Activated naive CD8-positive, alpha-beta T cell treated with anti-CD3 and anti-CD28 coated beads, Interleukin-2, amount 50 U/mL, for 24 hours (primary cell): Measurements from ENCODE around the gene ARID1B.
A peak's percentile ranks its signal among the peaks of the same experiment; 100 is the strongest.

Experiments used
- ATAC-seq: fragments of 150-1000 bp; cut with Tn5 transposase; one replicate; pipeline ENCODE4 v1.10.0; 2021
- DNase-seq: peaks from one replicate; pipeline ENCODE4 v3.0.0; 2021
- H3K27ac Mint-ChIP-seq: one replicate; pipeline ENCODE4 v1.8.0; 2021; ENCODE audit warnings: mild to moderate bottlenecking, mixed read lengths
- H3K27me3 Mint-ChIP-seq: one replicate; pipeline ENCODE4 v1.8.0; 2021; ENCODE audit warnings: mixed read lengths
- H3K36me3 Mint-ChIP-seq: one replicate; pipeline ENCODE4 v1.8.0; 2021; ENCODE audit warnings: low read depth, mixed read lengths
- H3K4me1 Mint-ChIP-seq: one replicate; pipeline ENCODE4 v1.8.0; 2021; ENCODE audit warnings: mixed read lengths
- H3K4me3 Mint-ChIP-seq: one replicate; pipeline ENCODE4 v1.8.0; 2021; ENCODE audit warnings: mild to moderate bottlenecking, moderate library complexity, mixed read lengths
- H3K9me3 Mint-ChIP-seq: one replicate; pipeline ENCODE4 v1.8.0; 2021; ENCODE audit warnings: mixed read lengths

Gene ARID1B

GRCh38 chr6:157229132-157229618 lies 452.0 kb downstream of the ARID1B start:
- H3K9me3 Mint-ChIP-seq: no peaks in the 10 kb centered on the region
- H3K4me3 Mint-ChIP-seq: no peak overlapping the region
- no peaks in the 10 kb centered on the region for H3K36me3 Mint-ChIP-seq
- DNase-seq (no peak), ATAC-seq (no peak)
- H3K27ac Mint-ChIP-seq: no peak overlapping the region
- peaks cover 11% of the 10 kb centered on the region for H3K4me1 Mint-ChIP-seq
- H3K27me3 Mint-ChIP-seq: peaks cover 23% of the 10 kb centered on the region

- no peak overlapping the region for H3K4me3 Mint-ChIP-seq
Measured at GRCh38 chr6:157229713-157230112, 452.5 kb downstream of the ARID1B start.

GRCh38 chr6:157230910-157231309 lies 453.7 kb downstream of the ARID1B start:
- Mint-ChIP-seq H3K9me3 (no peaks in the 10 kb centered on the region), H3K4me1 (peaks cover 21% of the 10 kb centered on the region), H3K4me3 (no peak overlapping the region), H3K36me3 (no peaks in the 10 kb centered on the region), H3K27ac (no peak overlapping the region), H3K27me3 (peaks cover 39% of the 10 kb centered on the region)
- DNase-seq (no peak), ATAC-seq (no peak)

More at GRCh38 chr6:157229713-157230112, 452.5 kb downstream of the ARID1B start:
- no peak overlapping the region for H3K27ac Mint-ChIP-seq
- peaks cover 28% of the 10 kb centered on the region for H3K27me3 Mint-ChIP-seq
- no peaks in the 10 kb centered on the region for H3K9me3 Mint-ChIP-seq
- H3K36me3 Mint-ChIP-seq: no peaks in the 10 kb centered on the region
- H3K4me1 Mint-ChIP-seq: peaks cover 13% of the 10 kb centered on the region
- DNase-seq (no peak), ATAC-seq (no peak)

GRCh38 chr6:157232161-157232895 lies 455.1 kb downstream of the ARID1B start:
- H3K27me3 Mint-ChIP-seq: peaks cover 45% of the 10 kb centered on the region
- no peaks in the 10 kb centered on the region for H3K9me3 Mint-ChIP-seq
- DNase-seq: no peak
- H3K27ac Mint-ChIP-seq: no peak overlapping the region
- no peak for ATAC-seq
- no peak overlapping the region for H3K4me3 Mint-ChIP-seq
- no peaks in the 10 kb centered on the region for H3K36me3 Mint-ChIP-seq
- peaks cover 22% of the 10 kb centered on the region for H3K4me1 Mint-ChIP-seq

- no peak for DNase-seq
- Mint-ChIP-seq H3K27ac (no peak overlapping the region), H3K36me3 (no peaks in the 10 kb centered on the region), H3K4me3 (no peak overlapping the region), H3K9me3 (peaks cover 2% of the 10 kb centered on the region), H3K27me3 (peaks cover 50% of the 10 kb centered on the region), H3K4me1 (peaks cover 15% of the 10 kb centered on the region)
- no peak for ATAC-seq
Measured at GRCh38 chr6:157233156-157233555, 456.0 kb downstream of the ARID1B start.

GRCh38 chr6:157233686-157234085 lies 456.5 kb downstream of the ARID1B start:
- no peak for ATAC-seq
- Mint-ChIP-seq H3K4me1 (peaks cover 15% of the 10 kb centered on the region), H3K36me3 (no peaks in the 10 kb centered on the region), H3K4me3 (no peak overlapping the region), H3K27ac (no peak overlapping the region), H3K9me3 (peaks cover 4% of the 10 kb centered on the region), H3K27me3 (peaks cover 52% of the 10 kb centered on the region)
- DNase-seq: no peak

- peak; percentile 72 for ATAC-seq
- H3K27ac Mint-ChIP-seq: no peak overlapping the region
- peak; percentile 62 for DNase-seq
- no peaks in the 10 kb centered on the region for H3K36me3 Mint-ChIP-seq
- H3K9me3 Mint-ChIP-seq: peaks cover 4% of the 10 kb centered on the region
- peak overlapping the region; percentile 84 for H3K4me3 Mint-ChIP-seq
- H3K27me3 Mint-ChIP-seq: peaks cover 61% of the 10 kb centered on the region
- peaks cover 15% of the 10 kb centered on the region for H3K4me1 Mint-ChIP-seq
Measured at GRCh38 chr6:157235600-157236039, 458.4 kb downstream of the ARID1B start.

GRCh38 chr6:157236040-157236725 lies 459.0 kb downstream of the ARID1B start:
- H3K4me1 Mint-ChIP-seq: peaks cover 15% of the 10 kb centered on the region
- peaks cover 61% of the 10 kb centered on the region for H3K27me3 Mint-ChIP-seq
- no peaks in the 10 kb centered on the region for H3K36me3 Mint-ChIP-seq
- H3K4me3 Mint-ChIP-seq: peak overlapping the region; percentile 84
- DNase-seq: peak; percentile 25
- ATAC-seq: peak; percentile 44
- no peak overlapping the region for H3K27ac Mint-ChIP-seq
- peaks cover 4% of the 10 kb centered on the region for H3K9me3 Mint-ChIP-seq

GRCh38 chr6:157238346-157238745 lies 461.2 kb downstream of the ARID1B start:
- peaks cover 50% of the 10 kb centered on the region for H3K27me3 Mint-ChIP-seq
- peaks cover 4% of the 10 kb centered on the region for H3K9me3 Mint-ChIP-seq
- DNase-seq (no peak), ATAC-seq (no peak)
- no peaks in the 10 kb centered on the region for H3K36me3 Mint-ChIP-seq
- no peak overlapping the region for H3K4me3 Mint-ChIP-seq
- peaks cover 15% of the 10 kb centered on the region for H3K4me1 Mint-ChIP-seq
- no peak overlapping the region for H3K27ac Mint-ChIP-seq

GRCh38 chr6:157239148-157239547 lies 462.0 kb downstream of the ARID1B start:
- no peak for ATAC-seq

GRCh38 chr6:157239671-157240058 lies 462.5 kb downstream of the ARID1B start:
- ATAC-seq (no peak), DNase-seq (no peak)
- H3K27me3 Mint-ChIP-seq: peaks cover 37% of the 10 kb centered on the region
- peaks cover 8% of the 10 kb centered on the region for H3K9me3 Mint-ChIP-seq
- H3K4me3 Mint-ChIP-seq: no peak overlapping the region
- no peaks in the 10 kb centered on the region for H3K36me3 Mint-ChIP-seq
- H3K4me1 Mint-ChIP-seq: peaks cover 14% of the 10 kb centered on the region
- H3K27ac Mint-ChIP-seq: no peak overlapping the region

More at GRCh38 chr6:157239148-157239547, 462.0 kb downstream of the ARID1B start:
- no peaks in the 10 kb centered on the region for H3K36me3 Mint-ChIP-seq
- H3K27me3 Mint-ChIP-seq: peaks cover 42% of the 10 kb centered on the region
- DNase-seq: no peak
- H3K4me1 Mint-ChIP-seq: peaks cover 15% of the 10 kb centered on the region
- H3K9me3 Mint-ChIP-seq: peaks cover 8% of the 10 kb centered on the region
- no peak overlapping the region for H3K4me3 Mint-ChIP-seq
- H3K27ac Mint-ChIP-seq: no peak overlapping the region

- H3K4me3 Mint-ChIP-seq: no peak overlapping the region
- no peaks in the 10 kb centered on the region for H3K36me3 Mint-ChIP-seq
- peaks cover 10% of the 10 kb centered on the region for H3K4me1 Mint-ChIP-seq
- DNase-seq (no peak), ATAC-seq (no peak)
- H3K27me3 Mint-ChIP-seq: peaks cover 31% of the 10 kb centered on the region
- peaks cover 8% of the 10 kb centered on the region for H3K9me3 Mint-ChIP-seq
- H3K27ac Mint-ChIP-seq: no peak overlapping the region
Measured at GRCh38 chr6:157240059-157240959, 463.1 kb downstream of the ARID1B start.

- H3K27me3 Mint-ChIP-seq: peaks cover 26% of the 10 kb centered on the region
- ATAC-seq: no peak
- H3K27ac Mint-ChIP-seq: no peak overlapping the region
- DNase-seq: no peak
- no peaks in the 10 kb centered on the region for H3K36me3 Mint-ChIP-seq
- no peak overlapping the region for H3K4me3 Mint-ChIP-seq
- peaks cover 5% of the 10 kb centered on the region for H3K4me1 Mint-ChIP-seq
- H3K9me3 Mint-ChIP-seq: peaks cover 8% of the 10 kb centered on the region
Measured at GRCh38 chr6:157240960-157241311, 463.8 kb downstream of the ARID1B start.

- ATAC-seq (no peak), DNase-seq (no peak)
- H3K4me1 Mint-ChIP-seq: no peaks in the 10 kb centered on the region
- H3K36me3 Mint-ChIP-seq: no peaks in the 10 kb centered on the region
- H3K4me3 Mint-ChIP-seq: no peak overlapping the region
- H3K27me3 Mint-ChIP-seq: peaks cover 16% of the 10 kb centered on the region
- no peak overlapping the region for H3K27ac Mint-ChIP-seq
- peaks cover 8% of the 10 kb centered on the region for H3K9me3 Mint-ChIP-seq
Measured at GRCh38 chr6:157242791-157243190, 465.6 kb downstream of the ARID1B start.
